Stomach smooth muscle (tissue), 2 donors: ENCODE measurements around the gene SFTA2.

Experiments used
- H3K27ac ChIP-seq: one replicate; pipeline ENCODE4 v1.7.0; 2013; ENCODE audit warnings: mild to moderate bottlenecking, low read length, inconsistent platforms
- H3K27me3 ChIP-seq, 2 donors: one replicate each; pipeline ENCODE4 v1.7.0; 2013; ENCODE audit warnings: low read length in 2 of 2; ENCODE audit not compliant: insufficient read depth in 2 of 2, control insufficient read depth in 1 of 2
- H3K36me3 ChIP-seq, 2 donors: one replicate each; pipeline ENCODE4 v1.7.0; 2013; ENCODE audit warnings: low read length in 2 of 2; ENCODE audit not compliant: control insufficient read depth in 2 of 2, insufficient read depth in 2 of 2
- H3K4me1 ChIP-seq: one replicate; pipeline ENCODE4 v1.7.0; 2013; ENCODE audit warnings: low read length; ENCODE audit not compliant: control insufficient read depth, insufficient read depth
- H3K4me3 ChIP-seq, 2 donors: one replicate each; pipeline ENCODE4 v1.7.0; 2013; ENCODE audit warnings: low read length in 2 of 2
- H3K9ac ChIP-seq, 2 donors: one replicate each; pipeline ENCODE4 v1.7.0; 2013; ENCODE audit warnings: low read length in 2 of 2, mild to moderate bottlenecking in 1 of 2
- H3K9me3 ChIP-seq, 2 donors: one replicate each; pipeline ENCODE4 v1.7.0; 2013; ENCODE audit warnings: low read length in 2 of 2; ENCODE audit not compliant: control insufficient read depth in 2 of 2
- donor health status: healthy.
- donor health status: Pancreatic carcinoma.

Gene SFTA2

GRCh38 chr6:30962716-30963115, 30.7 kb upstream of the SFTA2 start:
- Histone ChIP-seq H3K36me3 (no peaks in the 10 kb centered on the region), H3K9me3 (no peaks in the 10 kb centered on the region), H3K9ac (no peak overlapping the region), H3K27ac (no peak overlapping the region), H3K4me3 (no peak overlapping the region), H3K4me1 (no peaks in the 10 kb centered on the region), H3K27me3 (peaks cover 0 to 11% of the 10 kb centered on the region in 2 donors)

GRCh38 chr6:30960907-30961673, 29.1 kb upstream of the SFTA2 start:
- no peak overlapping the region for H3K9ac ChIP-seq
- H3K4me3 ChIP-seq, result no peak overlapping the region
- no peaks in the 10 kb centered on the region for H3K9me3 ChIP-seq
- no peaks in the 10 kb centered on the region for H3K36me3 ChIP-seq
- peaks cover 5 to 18% of the 10 kb centered on the region in 2 donors for H3K27me3 ChIP-seq
- H3K4me1 ChIP-seq, result no peaks in the 10 kb centered on the region
- H3K27ac ChIP-seq, result no peak overlapping the region

GRCh38 chr6:30957716-30958115, 25.7 kb upstream of the SFTA2 start:
- H3K27me3 ChIP-seq, result peaks cover 24% of the 10 kb centered on the region in 2 donors
- H3K27ac ChIP-seq, result no peak overlapping the region
- no peak overlapping the region for H3K4me3 ChIP-seq
- no peaks in the 10 kb centered on the region for H3K36me3 ChIP-seq
- no peaks in the 10 kb centered on the region for H3K9me3 ChIP-seq
- H3K4me1 ChIP-seq, result peaks cover 4% of the 10 kb centered on the region
- H3K9ac ChIP-seq, result no peak overlapping the region

GRCh38 chr6:30955367-30956042, 23.5 kb upstream of the SFTA2 start:
- Histone ChIP-seq H3K27ac (no peak overlapping the region), H3K27me3 (peaks cover 24 to 26% of the 10 kb centered on the region in 2 donors), H3K9ac (peak overlapping the region in 1 of 2 donors; percentile 42)

GRCh38 chr6:30954631-30955366, 22.8 kb upstream of the SFTA2 start:
- Histone ChIP-seq H3K27me3 (peaks cover 24 to 26% of the 10 kb centered on the region in 2 donors), H3K27ac (no peak overlapping the region), H3K36me3 (no peaks in the 10 kb centered on the region), H3K9me3 (peaks cover 0 to 4% of the 10 kb centered on the region in 2 donors), H3K9ac (no peak overlapping the region), H3K4me1 (peaks cover 4% of the 10 kb centered on the region), H3K4me3 (peak overlapping the region; percentile 52 to 66)

More at GRCh38 chr6:30955367-30956042, 23.5 kb upstream of the SFTA2 start:
- Histone ChIP-seq H3K36me3 (no peaks in the 10 kb centered on the region), H3K4me1 (peaks cover 4% of the 10 kb centered on the region), H3K9me3 (peaks cover 0 to 4% of the 10 kb centered on the region in 2 donors), H3K4me3 (peak overlapping the region; percentile 52 to 66)

GRCh38 chr6:30951907-30952469, 20.0 kb upstream of the SFTA2 start:
- peaks cover 24% of the 10 kb centered on the region in 2 donors for H3K27me3 ChIP-seq
- peaks cover 0 to 4% of the 10 kb centered on the region in 2 donors for H3K9me3 ChIP-seq
- H3K4me3 ChIP-seq, result no peak overlapping the region
- H3K4me1 ChIP-seq, result peaks cover 4% of the 10 kb centered on the region
- H3K27ac ChIP-seq, result no peak overlapping the region
- H3K36me3 ChIP-seq, result no peaks in the 10 kb centered on the region
- H3K9ac ChIP-seq, result no peak overlapping the region

GRCh38 chr6:30948811-30949210, 16.8 kb upstream of the SFTA2 start:
- H3K36me3 ChIP-seq, result no peaks in the 10 kb centered on the region
- no peak overlapping the region for H3K4me3 ChIP-seq
- no peak overlapping the region for H3K27ac ChIP-seq
- peaks cover 0 to 4% of the 10 kb centered on the region in 2 donors for H3K9me3 ChIP-seq
- H3K9ac ChIP-seq, result no peak overlapping the region
- no peaks in the 10 kb centered on the region for H3K4me1 ChIP-seq
- H3K27me3 ChIP-seq, result peaks cover 3 to 6% of the 10 kb centered on the region in 2 donors

- H3K36me3 ChIP-seq, result no peaks in the 10 kb centered on the region
- H3K27ac ChIP-seq, result no peak overlapping the region
Measured at GRCh38 chr6:30947231-30947630, 15.3 kb upstream of the SFTA2 start.

GRCh38 chr6:30945281-30945680, 13.3 kb upstream of the SFTA2 start:
- no peaks in the 10 kb centered on the region for H3K9me3 ChIP-seq
- H3K9ac ChIP-seq, result no peak overlapping the region
- H3K27ac ChIP-seq, result no peak overlapping the region
- no peaks in the 10 kb centered on the region for H3K36me3 ChIP-seq
- peaks cover 3 to 7% of the 10 kb centered on the region in 2 donors for H3K27me3 ChIP-seq
- H3K4me1 ChIP-seq, result peaks cover 7% of the 10 kb centered on the region
- H3K4me3 ChIP-seq, result no peak overlapping the region

More at GRCh38 chr6:30947231-30947630, 15.3 kb upstream of the SFTA2 start:
- no peak overlapping the region for H3K4me3 ChIP-seq
- peaks cover 7% of the 10 kb centered on the region for H3K4me1 ChIP-seq
- H3K9ac ChIP-seq, result no peak overlapping the region
- peaks cover 3 to 9% of the 10 kb centered on the region in 2 donors for H3K27me3 ChIP-seq
- peaks cover 0 to 4% of the 10 kb centered on the region in 2 donors for H3K9me3 ChIP-seq

GRCh38 chr6:30944051-30944450, 12.1 kb upstream of the SFTA2 start:
- Histone ChIP-seq H3K9me3 (no peaks in the 10 kb centered on the region), H3K36me3 (no peaks in the 10 kb centered on the region), H3K27me3 (peaks cover 3 to 8% of the 10 kb centered on the region in 2 donors), H3K9ac (no peak overlapping the region), H3K4me3 (no peak overlapping the region), H3K27ac (no peak overlapping the region), H3K4me1 (peaks cover 7% of the 10 kb centered on the region)
